B cell (primary cell): ENCODE results near the gene VPS13D.

ENCODE experiments used
- CTCF ChIP-seq: fragments of 200-600 bp; IDR thresholded peaks from one replicate; pipeline ENCODE4 v1.8.0; 2022; ENCODE audit warnings: antibody characterized with exemption, mild to moderate bottlenecking
- EZH2 ChIP-seq: IDR thresholded peaks from 2 replicates; pipeline ENCODE4 v1.6.1; 2012; ENCODE audit warnings: borderline replicate concordance, low read depth, mild to moderate bottlenecking, moderate library complexity, low read length; ENCODE audit not compliant: insufficient read depth, poor library complexity, severe bottlenecking

- TF ChIP-seq CTCF (no peak), EZH2 (no peak)
Observed at GRCh38 chr1:12368646-12369045, 138.8 kb downstream of the VPS13D start.
